Sigmoid colon (tissue), 7 donors: ENCODE data around the gene TBL1XR1. TPM values are rescaled to one million over a fixed set of nuclear protein-coding genes. Genes with fewer than 3 reads are reported as not detected.

Experiments used
- DNase-seq: peaks from one replicate; pipeline ENCODE4 v3.0.0-alpha.2; 2019
- H3K27ac ChIP-seq, 4 donors: fragments of 200-600 bp; sonication (generic); one replicate each; pipeline ENCODE4 v1.5.1; 2016 to 2019; ENCODE audit warnings: mild to moderate bottlenecking in 1 of 4
- H3K27me3 ChIP-seq, 3 donors: fragments of 200-600 bp; sonication (generic); one replicate each; pipeline ENCODE4 v1.5.1; 2019; ENCODE audit warnings: mild to moderate bottlenecking in 1 of 3
- H3K36me3 ChIP-seq, 4 donors: fragments of 200-600 bp; sonication (generic); one replicate each; pipeline ENCODE4 v1.5.1; 2016 to 2019
- H3K4me1 ChIP-seq, 4 donors: fragments of 200-600 bp; sonication (generic); one replicate each; pipeline ENCODE4 v1.5.1; 2017 to 2019
- H3K4me3 ChIP-seq, 4 donors: fragments of 200-600 bp; sonication (generic); one replicate each; pipeline ENCODE4 v1.5.1; 2017 to 2019; ENCODE audit warnings: mild to moderate bottlenecking in 2 of 4, moderate library complexity in 1 of 4
- H3K9me3 ChIP-seq, 4 donors: fragments of 200-600 bp in 3 of 4; sonication (generic) in 3 of 4; one replicate each; pipeline versions ENCODE4 v1.5.1 to v1.6.1; 2013 to 2019
- CTCF ChIP-seq, 4 experiments: fragments of 450-650 bp in 3 of 4; fragments of 200-600 bp in 1 of 4; IDR thresholded peaks; one replicate each; pipeline ENCODE4 v1.5.1; 2016 to 2019; ENCODE audit warnings: antibody characterized with exemption in 4 of 4, mild to moderate bottlenecking in 3 of 4, moderate library complexity in 2 of 4
- EP300 ChIP-seq, 4 donors: sonication (generic); formaldehyde crosslinking; IDR thresholded peaks; one replicate each; pipeline ENCODE4 v1.6.1; 2017; ENCODE audit warnings: antibody characterized with exemption in 4 of 4
- POLR2A ChIP-seq, 2 donors: fragments of 450-650 bp; IDR thresholded peaks; one replicate each; pipeline ENCODE4 v1.6.1; 2016; ENCODE audit warnings: antibody characterized with exemption in 2 of 2, mild to moderate bottlenecking in 2 of 2, moderate library complexity in 2 of 2
- POLR2AphosphoS5 ChIP-seq, 4 donors: sonication (generic); formaldehyde crosslinking; IDR thresholded peaks; one replicate each; pipeline ENCODE4 v1.6.1; 2017; ENCODE audit warnings: antibody characterized with exemption in 4 of 4
- WGBS, 2 donors: extraction: QIAGEN DNeasy Blood & Tissue Kit; methylation state at CpG; one replicate each; pipeline ENCODE4 v1.1.7; 2013; 5-methylcytosine and 5-hydroxymethylcytosine counted together
- intact Hi-C: fragments of 100-400 bp; cut with DNase I; formaldehyde crosslinking; loops from one replicate; pipeline ENCODE4 v1.15.1; 2023
- polyA plus RNA-seq, 3 donors: library from polyadenylated mRNA; stranded (reverse); fragments of 200-250 nt; gene quantifications; one replicate each; pipeline ENCODE4 v1.2.3, GENCODE V29; 2013
- total RNA-seq, 4 donors: library from RNA; depleted of rRNA; stranded (reverse); fragments of >200 nt; gene quantifications; one replicate each; pipeline ENCODE4 v1.1.0, GENCODE V29; 2016
- donor health status: healthy with polysubstance abuse.
- donor health status: Bipolar disorder and iron deficiency.
- donor health status: healthy.

TBL1XR1 gene
- total and polyA plus RNA-seq, 7 donors: 20.4 to 131 (median 88.9) TPM

- H3K36me3 ChIP-seq: no peaks in the 10 kb centered on the region
- intact Hi-C loops: no loop called here
- H3K9me3 ChIP-seq: no peaks in the 10 kb centered on the region
- TF ChIP-seq CTCF (IDR thresholded peaks at IDR 0.05): no peak
- TF ChIP-seq EP300 (IDR thresholded peaks at IDR 0.05): no peak
- no peak for TF ChIP-seq POLR2AphosphoS5 (IDR thresholded peaks at IDR 0.05)
- no peak for TF ChIP-seq POLR2A (IDR thresholded peaks at IDR 0.05)
- no peak for DNase-seq
- H3K27me3 ChIP-seq: no peaks in the 10 kb centered on the region
- H3K4me1 ChIP-seq: peaks cover 0 to 84% (median 60%) of the 10 kb centered on the region in 4 donors
- peak overlapping the region in 1 of 4 donors; percentile 70 for H3K27ac ChIP-seq
- WGBS, 2 donors: 80 to 94% methylated on average over 3 of the region's 3 CpGs
- H3K4me3 ChIP-seq: no peak overlapping the region
Measured at GRCh38 chr3:177119829-177120228, 77.5 kb downstream of the TBL1XR1 start.

- Histone ChIP-seq H3K4me3 (no peak overlapping the region), H3K4me1 (peaks cover 0 to 53% (median 37%) of the 10 kb centered on the region in 4 donors), H3K36me3 (no peaks in the 10 kb centered on the region), H3K27ac (no peak overlapping the region), H3K9me3 (no peaks in the 10 kb centered on the region), H3K27me3 (no peaks in the 10 kb centered on the region)
- no peak for DNase-seq
- TF ChIP-seq EP300 (IDR thresholded peaks at IDR 0.05): no peak
- no peak for TF ChIP-seq POLR2AphosphoS5 (IDR thresholded peaks at IDR 0.05)
- no peak for TF ChIP-seq POLR2A (IDR thresholded peaks at IDR 0.05)
- no peak for TF ChIP-seq CTCF (IDR thresholded peaks at IDR 0.05)
- WGBS, 2 donors: 62 to 65% methylated on average over 3 of the region's 3 CpGs
- intact Hi-C loops: no loop called here
Measured at GRCh38 chr3:177114253-177114652, 83.0 kb downstream of the TBL1XR1 start.

GRCh38 chr3:177111541-177111949 lies 85.7 kb downstream of the TBL1XR1 start:
- intact Hi-C loops: no loop called here
- Histone ChIP-seq H3K4me3 (no peak overlapping the region), H3K4me1 (peaks cover 0 to 60% (median 38%) of the 10 kb centered on the region in 4 donors), H3K27ac (no peak overlapping the region), H3K9me3 (no peaks in the 10 kb centered on the region), H3K36me3 (no peaks in the 10 kb centered on the region), H3K27me3 (no peaks in the 10 kb centered on the region)
- TF ChIP-seq POLR2A (IDR thresholded peaks at IDR 0.05): no peak
- no peak for TF ChIP-seq POLR2AphosphoS5 (IDR thresholded peaks at IDR 0.05)
- no peak for DNase-seq
- 36 to 75% methylated on average over 4 of the region's 4 CpGs for WGBS, 2 donors

GRCh38 chr3:177110895-177111294 lies 86.4 kb downstream of the TBL1XR1 start:
- no peaks in the 10 kb centered on the region for H3K36me3 ChIP-seq
- 17 to 52% methylated on average over 3 of the region's 3 CpGs for WGBS, 2 donors
- no peak for DNase-seq
- no peaks in the 10 kb centered on the region for H3K27me3 ChIP-seq
- TF ChIP-seq POLR2A (IDR thresholded peaks at IDR 0.05) (no peak), EP300 (IDR thresholded peaks at IDR 0.05) (no peak), CTCF (IDR thresholded peaks at IDR 0.05) (no peak), POLR2AphosphoS5 (IDR thresholded peaks at IDR 0.05) (no peak)
- H3K4me1 ChIP-seq: peaks cover 0 to 60% (median 37%) of the 10 kb centered on the region in 4 donors
- H3K9me3 ChIP-seq: no peaks in the 10 kb centered on the region
- intact Hi-C loops: no loop called here
- H3K4me3 ChIP-seq: no peak overlapping the region
- no peak overlapping the region for H3K27ac ChIP-seq

GRCh38 chr3:177110386-177110785 lies 86.9 kb downstream of the TBL1XR1 start:
- TF ChIP-seq POLR2A (IDR thresholded peaks at IDR 0.05) (no peak), CTCF (IDR thresholded peaks at IDR 0.05) (no peak), EP300 (IDR thresholded peaks at IDR 0.05) (no peak), POLR2AphosphoS5 (IDR thresholded peaks at IDR 0.05) (no peak)
- WGBS, 2 donors: 64 to 69% methylated on average over 2 of the region's 2 CpGs
- Histone ChIP-seq H3K4me1 (peaks cover 0 to 62% (median 40%) of the 10 kb centered on the region in 4 donors), H3K36me3 (no peaks in the 10 kb centered on the region), H3K27ac (no peak overlapping the region), H3K27me3 (no peaks in the 10 kb centered on the region), H3K4me3 (no peak overlapping the region), H3K9me3 (no peaks in the 10 kb centered on the region)
- no peak for DNase-seq
- intact Hi-C loops: no loop called here
